ENCODE data around the gene TENM3.
A peak's percentile ranks its signal among the peaks of the same experiment; 100 is the strongest.

The TENM3 gene

GRCh38 chr4:182531555-182532162 lies 288.5 kb downstream of the TENM3 start:
- DNase-seq: no peak

- DNase-seq: no peak
Measured at GRCh38 chr4:182532441-182532840, 289.2 kb downstream of the TENM3 start.

GRCh38 chr4:182533964-182534363 lies 290.8 kb downstream of the TENM3 start:
- peak; percentile 55 for DNase-seq

- no peak for DNase-seq
Measured at GRCh38 chr4:182536221-182536811, 293.1 kb downstream of the TENM3 start.

GRCh38 chr4:182537031-182537795 lies 294.0 kb downstream of the TENM3 start:
- DNase-seq: no peak

GRCh38 chr4:182538031-182538430 lies 294.8 kb downstream of the TENM3 start:
- no peak for DNase-seq

- DNase-seq: no peak
Measured at GRCh38 chr4:182540496-182540895, 297.3 kb downstream of the TENM3 start.

- DNase-seq: no peak
Measured at GRCh38 chr4:182547435-182547834, 304.2 kb downstream of the TENM3 start.

- no peak for DNase-seq
Measured at GRCh38 chr4:182548156-182548555, 305.0 kb downstream of the TENM3 start.

- DNase-seq: no peak
Measured at GRCh38 chr4:182549356-182549755, 306.2 kb downstream of the TENM3 start.

- DNase-seq: no peak
Measured at GRCh38 chr4:182552948-182553347, 309.7 kb downstream of the TENM3 start.

GRCh38 chr4:182553653-182554052 lies 310.5 kb downstream of the TENM3 start:
- DNase-seq: no peak

GRCh38 chr4:182554736-182555135 lies 311.5 kb downstream of the TENM3 start:
- peak; percentile 10 for DNase-seq

GRCh38 chr4:182555997-182556418 lies 312.8 kb downstream of the TENM3 start:
- peak; percentile 74 for DNase-seq

GRCh38 chr4:182556580-182556979 lies 313.4 kb downstream of the TENM3 start:
- no peak for DNase-seq

GRCh38 chr4:182560358-182560757 lies 317.2 kb downstream of the TENM3 start:
- peak; percentile 47 for DNase-seq

- DNase-seq: no peak
Measured at GRCh38 chr4:182562350-182562749, 319.1 kb downstream of the TENM3 start.

- DNase-seq: peak; percentile 50
Measured at GRCh38 chr4:182564724-182565369, 321.6 kb downstream of the TENM3 start.

- DNase-seq: no peak
Measured at GRCh38 chr4:182567119-182567518, 323.9 kb downstream of the TENM3 start.

GRCh38 chr4:182569561-182569960 lies 326.4 kb downstream of the TENM3 start:
- no peak for DNase-seq

- DNase-seq: no peak
Measured at GRCh38 chr4:182574706-182575105, 331.5 kb downstream of the TENM3 start.

- DNase-seq: no peak
Measured at GRCh38 chr4:182575225-182575624, 332.0 kb downstream of the TENM3 start.

- no peak for DNase-seq
Measured at GRCh38 chr4:182576601-182577289, 333.5 kb downstream of the TENM3 start.
